Suprapubic skin (tissue), 4 donors: ENCODE data around the gene LHPP. TPM values are rescaled to one million over a fixed set of nuclear protein-coding genes. Genes with fewer than 3 reads are reported as not detected.
A peak's percentile ranks its signal among the peaks of the same experiment; 100 is the strongest.
"Not testable (repeated sequence)": the region's sequence is repeated elsewhere in the genome, so short reads cannot be mapped to it uniquely, and the experiment has no call there.

Experiments used
- DNase-seq, 2 donors: peaks; one replicate each; pipeline ENCODE4 v3.0.0-alpha.2; 2019; ENCODE audit warnings: low spot score in 2 of 2
- H3K27ac ChIP-seq: fragments of 200-600 bp; sonication (generic); one replicate; pipeline ENCODE4 v1.5.1; 2019
- H3K27me3 ChIP-seq: fragments of 200-600 bp; sonication (generic); one replicate; pipeline ENCODE4 v1.5.1; 2019
- H3K36me3 ChIP-seq: fragments of 200-600 bp; sonication (generic); one replicate; pipeline ENCODE4 v1.5.1; 2019
- H3K4me1 ChIP-seq: fragments of 200-600 bp; sonication (generic); one replicate; pipeline ENCODE4 v1.5.1; 2019
- H3K4me3 ChIP-seq: fragments of 200-600 bp; sonication (generic); one replicate; pipeline ENCODE4 v1.5.1; 2019; ENCODE audit warnings: mild to moderate bottlenecking
- H3K9me3 ChIP-seq: fragments of 200-600 bp; sonication (generic); one replicate; pipeline ENCODE4 v1.5.1; 2019
- EP300 ChIP-seq: sonication (generic); formaldehyde crosslinking; IDR thresholded peaks from one replicate; pipeline ENCODE4 v1.6.1; 2017; ENCODE audit warnings: antibody characterized with exemption
- POLR2A ChIP-seq, 2 donors: fragments of 450-650 bp; IDR thresholded peaks; one replicate each; pipeline ENCODE4 v1.6.1; 2017; ENCODE audit warnings: antibody characterized with exemption in 2 of 2, mild to moderate bottlenecking in 2 of 2, moderate library complexity in 2 of 2
- POLR2AphosphoS5 ChIP-seq, 3 donors: sonication (generic); formaldehyde crosslinking; IDR thresholded peaks; one replicate each; pipeline ENCODE4 v1.6.1; 2017; ENCODE audit warnings: antibody characterized with exemption in 3 of 3
- WGBS: methylation state at CpG from one replicate; pipeline ENCODE4 v1.1.5; 2018; 5-methylcytosine and 5-hydroxymethylcytosine counted together
- total RNA-seq, 4 donors: library from RNA; depleted of rRNA; stranded (reverse); fragments of >200 nt; gene quantifications; one replicate each; pipeline ENCODE4 v1.1.0, GENCODE V29; 2016
- TF ChIP-seq, protein P1 (sequence below), 2 donors: fragments of 200-600 bp in 1 of 2; fragments of 450-650 bp in 1 of 2; sonication (generic) in 1 of 2; IDR thresholded peaks; one replicate each; pipeline ENCODE4 v1.5.1; 2016 to 2019; ENCODE audit warnings: antibody characterized with exemption in 2 of 2, mild to moderate bottlenecking in 1 of 2, moderate library complexity in 1 of 2

LHPP gene
- total RNA-seq, 4 donors from 2014 or later = 14.4 to 22.6 (median 15.3) TPM

DNA sequence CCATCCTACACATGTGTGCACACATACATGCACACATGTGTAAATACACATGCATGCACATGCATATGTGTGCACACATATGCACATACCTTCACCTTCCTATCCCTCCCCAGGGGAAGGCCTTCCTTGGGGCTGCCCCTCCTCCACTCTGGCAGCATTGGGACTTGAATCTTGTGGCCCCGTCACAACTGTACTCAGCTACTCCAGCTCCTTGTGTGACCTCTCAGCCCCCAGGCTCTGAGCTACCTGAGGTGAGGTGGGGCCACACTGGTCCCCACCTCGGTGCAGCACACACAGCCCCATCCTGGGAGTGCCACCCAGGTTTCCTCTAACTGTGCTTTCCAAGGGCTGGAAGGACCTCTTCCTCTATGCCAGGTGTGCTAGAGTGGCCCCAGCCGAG lies 116.0 kb downstream of the LHPP start:
- no peak overlapping the region for H3K27ac ChIP-seq
- no peaks in the 10 kb centered on the region for H3K27me3 ChIP-seq
- WGBS = 86% methylated on average over 2 of the region's 3 CpGs
- no peaks in the 10 kb centered on the region for H3K36me3 ChIP-seq
- H3K4me3 ChIP-seq = no peak overlapping the region
- TF ChIP-seq POLR2A (IDR thresholded peaks at IDR 0.05) = no peak
- no peak for TF ChIP-seq EP300
- no peak for TF ChIP-seq POLR2AphosphoS5 (IDR thresholded peaks at IDR 0.05)
- TF ChIP-seq, protein P1, sequence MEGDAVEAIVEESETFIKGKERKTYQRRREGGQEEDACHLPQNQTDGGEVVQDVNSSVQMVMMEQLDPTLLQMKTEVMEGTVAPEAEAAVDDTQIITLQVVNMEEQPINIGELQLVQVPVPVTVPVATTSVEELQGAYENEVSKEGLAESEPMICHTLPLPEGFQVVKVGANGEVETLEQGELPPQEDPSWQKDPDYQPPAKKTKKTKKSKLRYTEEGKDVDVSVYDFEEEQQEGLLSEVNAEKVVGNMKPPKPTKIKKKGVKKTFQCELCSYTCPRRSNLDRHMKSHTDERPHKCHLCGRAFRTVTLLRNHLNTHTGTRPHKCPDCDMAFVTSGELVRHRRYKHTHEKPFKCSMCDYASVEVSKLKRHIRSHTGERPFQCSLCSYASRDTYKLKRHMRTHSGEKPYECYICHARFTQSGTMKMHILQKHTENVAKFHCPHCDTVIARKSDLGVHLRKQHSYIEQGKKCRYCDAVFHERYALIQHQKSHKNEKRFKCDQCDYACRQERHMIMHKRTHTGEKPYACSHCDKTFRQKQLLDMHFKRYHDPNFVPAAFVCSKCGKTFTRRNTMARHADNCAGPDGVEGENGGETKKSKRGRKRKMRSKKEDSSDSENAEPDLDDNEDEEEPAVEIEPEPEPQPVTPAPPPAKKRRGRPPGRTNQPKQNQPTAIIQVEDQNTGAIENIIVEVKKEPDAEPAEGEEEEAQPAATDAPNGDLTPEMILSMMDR (IDR thresholded peaks at IDR 0.05) = no peak
- H3K9me3 ChIP-seq = no peaks in the 10 kb centered on the region
- no peaks in the 10 kb centered on the region for H3K4me1 ChIP-seq
- DNase-seq = no peak

DNA sequence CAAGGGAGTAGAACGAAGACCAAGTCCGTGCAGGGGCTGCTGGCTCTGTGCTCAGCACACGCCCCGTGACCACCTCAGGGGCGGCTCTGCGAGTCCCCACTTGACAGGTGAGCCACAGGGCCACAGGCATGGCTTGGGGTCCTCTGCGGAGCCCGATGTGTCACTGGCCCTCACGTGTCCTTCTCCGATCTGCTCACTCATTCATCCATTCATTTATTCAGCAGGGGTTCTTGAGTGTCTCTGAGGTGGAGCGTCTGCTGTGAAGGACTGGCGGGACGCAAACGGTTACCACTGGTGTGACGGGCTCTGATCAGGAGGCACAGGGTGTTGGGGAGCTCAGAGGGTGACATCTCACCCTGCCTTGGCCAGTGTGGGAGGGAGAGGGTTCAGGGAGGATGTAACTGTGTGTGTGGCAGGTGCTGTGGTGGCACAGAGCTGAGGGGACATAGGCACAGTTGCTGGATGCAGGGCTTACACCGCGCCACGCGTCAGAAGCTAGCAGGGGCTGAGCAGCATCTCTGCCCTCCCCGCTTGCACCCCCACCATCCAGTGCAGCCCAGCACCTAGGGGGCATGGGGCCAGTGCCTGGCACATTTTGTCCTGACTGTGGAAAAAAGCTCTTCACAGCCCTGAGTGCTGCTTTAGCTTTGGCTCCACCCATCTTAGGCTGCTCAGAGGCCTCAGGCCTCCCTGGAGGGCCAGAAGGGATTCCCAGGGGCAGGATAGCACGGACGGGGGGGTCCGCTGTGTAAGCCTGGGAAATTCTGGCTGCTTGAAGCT lies 116.8 kb downstream of the LHPP start:
- H3K27me3 ChIP-seq = no peaks in the 10 kb centered on the region
- no peak overlapping the region for H3K4me3 ChIP-seq
- H3K27ac ChIP-seq = no peak overlapping the region
- DNase-seq = peak in 1 of 2 donors; percentile 48
- TF ChIP-seq POLR2A (IDR thresholded peaks at IDR 0.05) (no peak), POLR2AphosphoS5 (IDR thresholded peaks at IDR 0.05) (no peak), EP300 (no peak)
- TF ChIP-seq, protein P1 (IDR thresholded peaks at IDR 0.05) = no peak
- no peaks in the 10 kb centered on the region for H3K36me3 ChIP-seq
- WGBS = 86% methylated on average over 18 of the region's 23 CpGs
- H3K9me3 ChIP-seq = no peaks in the 10 kb centered on the region
- H3K4me1 ChIP-seq = no peaks in the 10 kb centered on the region

DNA sequence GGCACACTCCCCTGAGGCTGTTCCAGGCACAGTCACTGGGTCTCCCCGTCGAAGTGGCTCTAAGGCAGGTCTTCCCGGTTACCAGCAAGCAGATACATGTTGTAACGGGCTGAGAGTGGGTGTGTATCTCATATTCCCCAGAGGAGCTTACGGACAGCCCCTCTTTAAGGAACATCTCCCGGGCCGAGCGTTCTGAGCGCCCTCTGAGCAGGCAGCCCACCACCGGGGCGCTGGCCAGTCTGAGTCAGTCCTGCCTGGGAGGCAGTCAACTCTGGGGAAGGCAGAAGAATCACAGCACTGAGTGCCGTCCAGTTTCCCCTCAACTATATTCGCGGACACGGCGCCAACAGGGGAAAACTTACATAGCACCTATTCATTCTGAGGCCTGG lies 117.4 kb downstream of the LHPP start:
- H3K9me3 ChIP-seq = no peaks in the 10 kb centered on the region
- peak in 1 of 2 donors; percentile 44 for DNase-seq
- no peaks in the 10 kb centered on the region for H3K4me1 ChIP-seq
- TF ChIP-seq, protein P1 (IDR thresholded peaks at IDR 0.05) = no peak
- TF ChIP-seq POLR2AphosphoS5 (IDR thresholded peaks at IDR 0.05) (no peak), POLR2A (IDR thresholded peaks at IDR 0.05) (no peak), EP300 (no peak)
- WGBS = 81% methylated on average over 9 of the region's 16 CpGs
- no peaks in the 10 kb centered on the region for H3K36me3 ChIP-seq
- H3K4me3 ChIP-seq = no peak overlapping the region
- no peaks in the 10 kb centered on the region for H3K27me3 ChIP-seq
- no peak overlapping the region for H3K27ac ChIP-seq

DNA sequence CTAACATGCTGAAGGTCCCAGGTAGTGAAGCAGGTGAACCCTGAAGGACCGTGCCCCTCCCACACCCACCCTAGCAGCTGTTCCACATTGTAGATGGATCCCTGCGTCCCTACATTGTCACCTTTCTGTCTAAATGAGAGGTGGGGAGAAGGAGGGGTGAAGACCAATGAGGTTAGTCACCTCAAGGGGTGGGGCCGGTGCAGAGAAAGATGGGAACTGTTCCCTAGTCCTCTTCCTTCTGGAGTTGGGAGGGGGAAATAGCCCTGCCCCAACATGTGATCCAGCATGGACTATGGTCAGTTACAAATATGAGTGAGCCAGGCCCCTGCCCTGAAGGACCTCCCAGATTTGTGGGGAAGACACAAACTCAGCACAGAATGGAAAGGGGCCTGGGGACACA lies 124.5 kb downstream of the LHPP start:
- H3K4me3 ChIP-seq = no peak overlapping the region
- H3K4me1 ChIP-seq = peaks cover 19% of the 10 kb centered on the region
- H3K9me3 ChIP-seq = no peaks in the 10 kb centered on the region
- WGBS = 95% methylated on average over 3 of the region's 3 CpGs
- TF ChIP-seq POLR2AphosphoS5 (IDR thresholded peaks at IDR 0.05) = no peak
- TF ChIP-seq EP300 = no peak
- TF ChIP-seq, protein P1 (IDR thresholded peaks at IDR 0.05) = no peak
- no peak for TF ChIP-seq POLR2A (IDR thresholded peaks at IDR 0.05)
- no peaks in the 10 kb centered on the region for H3K27me3 ChIP-seq
- H3K27ac ChIP-seq = no peak overlapping the region
- no peaks in the 10 kb centered on the region for H3K36me3 ChIP-seq
- DNase-seq = peak in 1 of 2 donors; percentile 47

DNA sequence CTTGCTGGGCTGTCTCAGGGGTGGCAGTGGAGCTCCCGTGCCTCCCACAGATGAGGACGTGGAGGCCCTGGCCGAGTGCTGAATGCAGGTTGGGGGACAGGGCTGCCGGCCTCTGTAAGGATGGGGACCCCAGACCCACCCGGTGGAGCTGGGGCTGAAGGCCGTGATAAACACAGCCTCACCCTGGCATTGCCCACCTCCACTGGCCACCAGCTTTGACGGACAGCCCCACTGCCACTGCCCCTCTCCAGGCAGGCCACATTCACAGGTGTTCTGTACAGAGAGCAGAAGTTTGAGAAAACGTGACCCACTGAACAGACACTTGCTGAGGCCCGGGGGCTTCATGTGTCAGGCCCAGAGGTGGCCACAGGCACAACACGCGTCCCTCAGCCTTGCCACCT lies 126.2 kb downstream of the LHPP start:
- Histone ChIP-seq H3K4me1 (peaks cover 19% of the 10 kb centered on the region), H3K27ac (no peak overlapping the region), H3K36me3 (no peaks in the 10 kb centered on the region), H3K9me3 (peaks cover 4% of the 10 kb centered on the region), H3K4me3 (no peak overlapping the region), H3K27me3 (no peaks in the 10 kb centered on the region)
- WGBS = 91% methylated on average over 10 of the region's 11 CpGs
- peak in 1 of 2 donors; percentile 53 for DNase-seq
- TF ChIP-seq POLR2A (IDR thresholded peaks at IDR 0.05) = no peak
- TF ChIP-seq POLR2AphosphoS5 (IDR thresholded peaks at IDR 0.05) = no peak
- TF ChIP-seq EP300 = no peak
- TF ChIP-seq, protein P1 (IDR thresholded peaks at IDR 0.05) = no peak

DNA sequence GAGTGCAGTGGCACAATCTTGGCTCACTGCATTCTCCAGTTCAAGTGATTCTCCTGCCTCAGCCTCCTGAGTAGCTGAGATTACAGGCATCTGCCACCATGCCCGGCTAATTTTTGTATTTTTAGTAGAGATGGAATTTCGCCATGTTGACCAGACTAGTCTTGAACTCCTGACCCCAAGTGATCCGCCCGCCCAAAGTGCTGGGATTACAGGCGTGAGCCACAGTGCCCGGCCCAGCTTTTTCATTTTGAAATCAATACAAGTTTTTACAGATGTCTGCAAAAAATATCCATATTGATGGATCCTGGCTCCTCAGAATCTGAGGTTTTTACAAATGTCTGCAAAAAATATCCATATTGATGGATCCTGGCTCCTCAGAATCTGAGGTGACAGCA lies 126.7 kb downstream of the LHPP start:
- H3K27me3 ChIP-seq, H3K4me3 ChIP-seq, H3K9me3 ChIP-seq, DNase-seq, H3K27ac ChIP-seq, H3K36me3 ChIP-seq: not testable (repeated sequence)
- 89% methylated on average over 6 of the region's 6 CpGs for WGBS
- H3K4me1 ChIP-seq = peaks cover 19% of the 10 kb centered on the region
